ENCODE results near the gene RASSF10. TPM values are rescaled to one million over a fixed set of nuclear protein-coding genes. Genes with fewer than 3 reads are reported as not detected.

The RASSF10 gene
- total RNA-seq, 1 experiment from 2014 or later, result 2.4 TPM

- Histone ChIP-seq H3K27me3 (ENCODE audit: insufficient read depth, low read length) (no peaks in the 10 kb centered on the region), H3T11ph (ENCODE audit: low read length) (no peak overlapping the region), H3K18ac (ENCODE audit: insufficient read length, low read depth, low read length) (no peak overlapping the region), H3K4ac (ENCODE audit: low read depth, low read length) (no peak overlapping the region), H3K23ac (ENCODE audit: insufficient read length, low read depth, low read length) (no peak overlapping the region), H3K14ac (ENCODE audit: insufficient read depth, low read length) (no peak overlapping the region), H3K79me2 (ENCODE audit: insufficient read depth, low read length) (no peaks in the 10 kb centered on the region), H3K27ac (ENCODE audit: insufficient read length, low read depth, low read length) (no peak overlapping the region), H4K20me1 (ENCODE audit: control insufficient read depth, insufficient read depth, insufficient read length) (no peaks in the 10 kb centered on the region), H4K91ac (ENCODE audit: insufficient read length, low read depth, low read length) (no peak overlapping the region), H4K5ac (ENCODE audit: insufficient read length, low read depth, low read length) (no peak overlapping the region), H2BK12ac (ENCODE audit: insufficient read length, low read depth, low read length) (no peak overlapping the region), H3K4me2 (ENCODE audit: insufficient read depth, insufficient read length, low read length) (no peak overlapping the region), H3K56ac (ENCODE audit: insufficient read length, low read depth, low read length) (no peak overlapping the region), H3K9ac (ENCODE audit: extremely low read depth, insufficient read length, low read length) (no peak overlapping the region), H2BK120ac (ENCODE audit: low read depth, low read length, poor library complexity, severe bottlenecking) (no peak overlapping the region), H3K4me1 (ENCODE audit: insufficient read depth, low read length) (no peaks in the 10 kb centered on the region), H4K8ac (replicated peaks; ENCODE audit: insufficient read length, low read depth, low read length) (no peak overlapping the region), H2BK20ac (ENCODE audit: low read depth, low read length, poor library complexity, severe bottlenecking) (no peak overlapping the region), H3K79me1 (ENCODE audit: insufficient read depth, low read depth, low read length, poor library complexity, severe bottlenecking) (no peaks in the 10 kb centered on the region), H3K9me3 (ENCODE audit: control insufficient read depth, low read depth, low read length) (no peaks in the 10 kb centered on the region), H2BK5ac (ENCODE audit: insufficient read length, low read length) (no peak overlapping the region), H2AK5ac (ENCODE audit: insufficient read length, low read length) (no peak overlapping the region), H3K23me2 (ENCODE audit: insufficient read length, low read depth, low read length, poor library complexity, severe bottlenecking) (no peaks in the 10 kb centered on the region), H2AFZ (ENCODE audit: low read length) (no peak overlapping the region), H2BK15ac (ENCODE audit: low read depth, low read length) (no peak overlapping the region)
- no peak overlapping the region for H3K27ac Mint-ChIP-seq
- TF ChIP-seq CTCF (conservative IDR thresholded peaks at IDR 0.05), result no peak
- H3K4me3 Mint-ChIP-seq, result no peak overlapping the region
- WGBS (ENCODE audit: extremely low coverage, insufficient read length, low lambda C conversion rate), result no CpG with 5 or more reads among the region's 2 CpGs
- H3K4me1 Mint-ChIP-seq, result peaks cover 4% of the 10 kb centered on the region in 2 experiments
- no peak for DNase-seq
- no peaks in the 10 kb centered on the region for H3K36me3 Mint-ChIP-seq (ENCODE audit: insufficient read depth in 1 of 3, low read depth in 3 of 3)
- H3K27me3 Mint-ChIP-seq (ENCODE audit: low read depth), result 0 out of 2 replicates have a peak, but pooled peaks cover 2% of the 10 kb centered on the region
- H3K9me3 Mint-ChIP-seq, result no peaks in the 10 kb centered on the region
These were observed 33.9 kb upstream of the RASSF10 start for GRCh38 chr11:12975195-12975594.

All from H9 (cell line).